Epithelial cell of proximal tubule (primary cell): ENCODE measurements around the gene TNPO2. TPM values are rescaled to one million over a fixed set of nuclear protein-coding genes. Genes with fewer than 3 reads are reported as not detected.
A peak's percentile ranks its signal among the peaks of the same experiment; 100 is the strongest.

ENCODE experiments used
- DNase-seq: peaks from one replicate; pipeline ENCODE4 v3.0.0-alpha.2; 2011; ENCODE audit warnings: low read depth
- H3K4me3 ChIP-seq: 2 replicates; pipeline ENCODE4 v1.5.1; 2011; ENCODE audit warnings: low read depth, mild to moderate bottlenecking, low read length
- total RNA-seq: library from RNA; depleted of rRNA; stranded (reverse); fragments of >200 nt; gene quantifications from 2 replicates; pipeline ENCODE4 v1.2.3, GENCODE V29; 2015
- TF ChIP-seq, protein P1 (sequence below): conservative IDR thresholded peaks from 2 replicates; pipeline ENCODE4 v1.5.1; 2012; ENCODE audit warnings: low read depth, mild to moderate bottlenecking, low read length

Gene TNPO2
- total RNA-seq, 1 donor from 2014 or later = 21.9 TPM

DNA sequence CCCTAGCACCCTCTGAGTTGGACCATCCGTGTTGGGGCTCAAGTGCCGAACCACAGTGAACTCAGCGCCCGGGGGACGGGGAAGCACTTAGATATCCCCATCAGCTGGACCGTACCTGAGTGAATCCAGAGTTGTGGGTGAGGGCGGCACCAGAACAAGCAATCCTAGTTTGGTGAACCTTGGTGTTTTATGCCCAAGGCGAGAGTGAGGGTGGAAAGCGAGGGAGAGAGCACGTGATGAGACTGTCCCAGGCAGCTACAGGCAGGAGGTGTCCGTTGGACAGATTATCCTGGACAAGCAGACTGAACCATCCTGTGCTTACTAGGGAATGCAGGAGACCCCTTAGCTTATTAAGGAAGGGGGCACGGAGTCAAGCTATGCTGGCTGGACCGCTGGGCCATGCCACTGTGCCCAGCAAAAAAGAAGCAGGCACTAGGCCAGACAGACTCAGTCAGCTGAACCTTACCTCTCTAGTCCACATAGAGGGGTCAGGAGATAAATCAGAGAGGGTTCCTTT is 14.2 kb upstream of the TNPO2 start:
- H3K4me3 ChIP-seq = peak overlapping the region; percentile 98
- TF ChIP-seq, protein P1, sequence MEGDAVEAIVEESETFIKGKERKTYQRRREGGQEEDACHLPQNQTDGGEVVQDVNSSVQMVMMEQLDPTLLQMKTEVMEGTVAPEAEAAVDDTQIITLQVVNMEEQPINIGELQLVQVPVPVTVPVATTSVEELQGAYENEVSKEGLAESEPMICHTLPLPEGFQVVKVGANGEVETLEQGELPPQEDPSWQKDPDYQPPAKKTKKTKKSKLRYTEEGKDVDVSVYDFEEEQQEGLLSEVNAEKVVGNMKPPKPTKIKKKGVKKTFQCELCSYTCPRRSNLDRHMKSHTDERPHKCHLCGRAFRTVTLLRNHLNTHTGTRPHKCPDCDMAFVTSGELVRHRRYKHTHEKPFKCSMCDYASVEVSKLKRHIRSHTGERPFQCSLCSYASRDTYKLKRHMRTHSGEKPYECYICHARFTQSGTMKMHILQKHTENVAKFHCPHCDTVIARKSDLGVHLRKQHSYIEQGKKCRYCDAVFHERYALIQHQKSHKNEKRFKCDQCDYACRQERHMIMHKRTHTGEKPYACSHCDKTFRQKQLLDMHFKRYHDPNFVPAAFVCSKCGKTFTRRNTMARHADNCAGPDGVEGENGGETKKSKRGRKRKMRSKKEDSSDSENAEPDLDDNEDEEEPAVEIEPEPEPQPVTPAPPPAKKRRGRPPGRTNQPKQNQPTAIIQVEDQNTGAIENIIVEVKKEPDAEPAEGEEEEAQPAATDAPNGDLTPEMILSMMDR = no peak

DNA sequence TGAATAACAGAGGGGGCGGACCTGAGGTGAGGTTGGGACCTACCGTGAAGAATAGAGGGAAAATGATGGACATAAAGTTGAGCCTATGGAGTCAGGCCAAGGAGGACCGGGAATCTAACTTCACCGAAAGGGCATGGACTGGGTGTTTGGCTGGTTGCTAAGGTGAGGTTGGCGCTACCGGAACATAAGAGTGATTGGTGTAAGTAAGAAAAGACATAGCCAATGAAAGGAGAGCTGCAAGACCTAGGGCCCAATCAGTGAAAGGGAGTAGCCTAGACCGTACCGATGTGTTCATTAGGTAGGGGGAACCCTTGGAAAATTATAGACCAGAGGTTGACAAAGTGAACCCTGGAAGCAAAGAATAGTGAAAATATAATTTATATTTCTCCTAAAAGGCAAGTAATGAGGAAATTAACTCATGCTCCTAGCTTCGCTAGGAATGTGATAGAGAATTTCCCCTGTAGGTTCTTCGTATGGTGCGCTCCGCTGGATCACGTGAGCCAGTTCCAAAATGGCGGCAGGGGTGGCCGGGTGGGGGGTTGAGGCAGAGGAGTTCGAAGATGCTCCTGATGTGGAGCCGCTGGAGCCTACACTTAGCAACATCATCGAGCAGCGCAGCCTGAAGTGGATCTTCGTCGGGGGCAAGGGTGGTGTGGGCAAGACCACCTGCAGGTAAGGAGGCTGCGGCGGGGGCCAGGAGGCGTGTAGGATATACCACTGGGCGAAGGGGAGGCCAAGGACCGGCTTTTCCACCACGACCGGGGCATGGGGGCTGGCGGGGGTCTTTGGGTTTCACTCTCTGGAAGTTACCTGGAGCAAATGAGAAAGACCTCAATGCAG is 13.5 kb upstream of the TNPO2 start, which contains the start of gene GET3:
Gene GET3, plus strand, starts transcription at position 503 of the 840 bp plus-strand sequence. Its CDS starts 9 bp downstream, at position 512.
- H3K4me3 ChIP-seq = peak within 1 kb of the TSS; percentile 98
- peak; percentile 100 for DNase-seq
- TF ChIP-seq, protein P1 = no peak

More for the DNA sequence above, 14.2 kb upstream of the TNPO2 start:
- no peak for DNase-seq

DNA sequence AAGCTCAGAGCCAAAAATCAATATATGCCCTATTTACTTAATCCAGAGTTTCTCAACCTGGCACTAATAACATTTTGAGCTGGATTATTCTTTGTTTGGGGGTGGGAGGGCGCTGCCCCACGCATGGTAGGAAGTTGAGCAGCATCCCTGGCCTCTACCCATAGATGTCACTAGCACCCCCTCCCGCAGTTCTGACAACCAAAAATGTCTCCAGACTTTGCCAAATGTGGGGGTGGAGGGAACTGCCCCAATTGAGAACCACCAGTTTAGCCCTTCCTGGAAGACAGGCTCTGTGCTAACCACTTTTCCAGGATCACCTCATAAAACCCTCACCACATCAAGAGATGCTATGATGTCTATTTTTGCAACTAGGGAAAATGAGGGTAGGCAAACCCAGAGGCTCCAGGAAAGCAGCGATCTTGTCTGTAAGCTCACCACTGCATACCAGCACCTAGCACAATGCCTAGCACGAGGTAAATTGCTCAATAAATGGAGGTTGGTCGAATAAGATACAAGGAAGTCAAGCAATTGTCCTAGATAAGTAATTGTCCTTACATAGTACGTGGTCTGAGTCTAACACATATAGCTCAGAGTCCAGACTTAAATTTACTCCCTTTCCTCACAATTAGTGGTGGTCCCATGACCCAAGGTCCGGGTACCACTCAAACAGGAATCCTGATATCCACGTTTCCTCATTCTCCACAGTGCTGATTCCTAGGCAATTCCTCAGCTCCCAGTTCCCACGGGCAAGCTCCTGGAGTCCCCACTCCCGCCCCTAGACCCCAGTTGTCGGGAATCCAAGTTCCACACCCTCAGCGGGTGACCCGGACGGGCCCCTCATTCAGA is 9.9 kb upstream of the TNPO2 start:
- TF ChIP-seq, protein P1 = peak; percentile 54
- DNase-seq = no peak

DNA sequence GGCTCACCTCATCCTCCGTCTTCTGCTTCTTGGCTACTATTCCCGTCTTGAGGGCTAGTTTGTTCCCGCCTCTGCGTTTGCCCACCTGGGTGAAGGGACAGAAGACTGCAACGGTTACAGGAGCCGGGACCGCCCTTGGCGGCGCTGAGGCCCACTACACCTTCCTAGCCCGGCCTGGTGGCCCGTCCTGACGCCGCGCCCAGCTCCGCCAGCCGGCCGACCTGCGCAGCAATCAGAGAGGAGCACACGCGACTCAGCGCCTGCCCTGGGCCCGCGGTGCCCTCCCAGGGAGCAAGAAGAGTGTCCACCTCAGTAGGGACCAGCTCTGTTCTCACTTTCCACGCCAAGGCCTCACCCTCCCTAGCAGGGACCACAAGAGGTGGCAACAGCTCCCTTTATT is 7.6 kb upstream of the TNPO2 start:
- TF ChIP-seq, protein P1 = no peak
- DNase-seq = no peak
- H3K4me3 ChIP-seq = no peak overlapping the region

More for the DNA sequence above, 9.9 kb upstream of the TNPO2 start:
- peak overlapping the region; percentile 86 for H3K4me3 ChIP-seq

DNA sequence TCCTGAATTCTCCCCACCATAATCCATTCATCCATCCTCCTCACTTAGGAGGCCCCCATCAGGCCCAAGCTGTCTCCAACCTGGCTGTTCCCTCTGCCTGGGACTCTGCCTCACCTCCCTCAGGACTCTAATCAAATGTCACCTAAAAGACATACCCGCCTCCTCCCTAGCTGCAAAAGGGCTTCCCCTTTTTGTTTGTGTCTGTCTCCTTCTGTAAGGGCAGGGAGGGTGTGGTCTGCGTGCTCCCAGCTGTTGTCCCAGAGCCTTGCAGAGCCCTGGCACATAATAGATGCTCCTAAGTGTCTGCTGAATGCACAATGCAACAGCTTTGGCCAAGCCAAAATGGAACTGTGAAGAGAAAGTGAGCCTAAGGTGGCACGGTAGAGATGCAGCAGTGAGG is 6.3 kb upstream of the TNPO2 start:
- TF ChIP-seq, protein P1 = no peak
- no peak overlapping the region for H3K4me3 ChIP-seq
- DNase-seq = no peak

DNA sequence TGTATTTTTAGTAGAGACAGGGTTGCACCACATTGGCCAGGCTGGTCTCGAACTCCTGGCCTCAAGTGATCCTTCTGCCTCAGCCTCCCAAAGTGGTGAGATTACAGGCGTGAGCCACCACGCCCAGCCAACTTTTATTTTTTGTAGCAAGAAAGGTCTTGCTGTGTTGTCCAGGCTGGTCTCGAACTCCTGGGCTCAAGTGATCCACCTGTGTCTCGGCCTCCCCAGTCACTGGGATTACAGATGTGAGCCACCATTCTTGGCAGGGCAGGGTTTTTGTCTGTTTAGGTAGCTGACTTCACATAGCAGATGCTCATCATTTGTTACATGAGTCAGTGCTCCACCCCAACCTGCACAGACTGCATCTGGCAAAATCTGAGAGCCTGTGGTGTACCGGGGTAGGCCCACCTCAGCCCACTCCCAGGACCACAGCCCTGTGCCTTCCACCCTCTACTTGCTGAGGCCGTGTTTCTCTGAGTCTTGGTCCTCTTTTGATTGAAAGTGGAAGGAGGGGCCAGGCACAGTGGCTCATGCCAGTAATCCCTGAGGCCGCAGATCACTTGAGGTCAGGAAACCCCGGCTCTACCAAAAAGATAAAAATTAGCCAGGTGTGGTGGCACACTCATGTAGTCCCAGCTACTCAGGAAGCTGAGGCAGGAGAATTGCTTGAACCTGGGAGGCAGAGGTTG is 4.2 kb upstream of the TNPO2 start:
- no peak for DNase-seq
- no peak overlapping the region for H3K4me3 ChIP-seq
- TF ChIP-seq, protein P1 = no peak
